ENCODE measurements around the gene IL20RB.
"Not testable (repeated sequence)": the region's sequence is repeated elsewhere in the genome, so short reads cannot be mapped to it uniquely, and the experiment has no call there.

IL20RB gene

GRCh38 chr3:136987398-136987980 is 29.7 kb downstream of the IL20RB start:
- DNase-seq (ENCODE audit: low read depth) = not testable (repeated sequence)

- DNase-seq (ENCODE audit: low read depth) = no peak
These were observed 30.9 kb downstream of the IL20RB start for GRCh38 chr3:136988651-136989050.

GRCh38 chr3:136989781-136990524 is 32.2 kb downstream of the IL20RB start:
- DNase-seq (ENCODE audit: low read depth) = no peak

GRCh38 chr3:136990826-136991225 is 33.0 kb downstream of the IL20RB start:
- DNase-seq (ENCODE audit: low read depth) = no peak

GRCh38 chr3:136992115-136992514 is 34.3 kb downstream of the IL20RB start:
- no peak for DNase-seq (ENCODE audit: low read depth)

GRCh38 chr3:136994772-136995516 is 37.2 kb downstream of the IL20RB start:
- DNase-seq (ENCODE audit: low read depth) = no peak

- no peak for DNase-seq (ENCODE audit: low read depth)
These were observed 37.9 kb downstream of the IL20RB start for GRCh38 chr3:136995652-136996051.

GRCh38 chr3:137000039-137000438 is 42.3 kb downstream of the IL20RB start:
- no peak for DNase-seq (ENCODE audit: low read depth)

- DNase-seq (ENCODE audit: low read depth) = not testable (repeated sequence)
These were observed 49.6 kb downstream of the IL20RB start for GRCh38 chr3:137007376-137007775.

GRCh38 chr3:137008131-137008530 is 50.3 kb downstream of the IL20RB start:
- DNase-seq (ENCODE audit: low read depth) = no peak

GRCh38 chr3:137008976-137009375 is 51.2 kb downstream of the IL20RB start:
- DNase-seq (ENCODE audit: low read depth) = no peak

- no peak for DNase-seq (ENCODE audit: low read depth)
These were observed 52.4 kb downstream of the IL20RB start for GRCh38 chr3:137010137-137010536.

GRCh38 chr3:137011153-137011552 is 53.4 kb downstream of the IL20RB start:
- DNase-seq (ENCODE audit: low read depth) = no peak

- DNase-seq (ENCODE audit: low read depth) = no peak
These were observed 54.3 kb downstream of the IL20RB start for GRCh38 chr3:137012097-137012501.

- DNase-seq (ENCODE audit: low read depth) = no peak
These were observed 56.3 kb downstream of the IL20RB start for GRCh38 chr3:137013951-137014688.

- DNase-seq (ENCODE audit: low read depth) = not testable (repeated sequence)
These were observed 59.5 kb downstream of the IL20RB start for GRCh38 chr3:137017316-137017715.

- DNase-seq (ENCODE audit: low read depth) = no peak
These were observed 62.5 kb downstream of the IL20RB start for GRCh38 chr3:137020315-137020714.

GRCh38 chr3:137020888-137021287 is 63.1 kb downstream of the IL20RB start:
- DNase-seq (ENCODE audit: low read depth) = no peak

- DNase-seq (ENCODE audit: low read depth) = no peak
These were observed 66.6 kb downstream of the IL20RB start for GRCh38 chr3:137024348-137024747.

- no peak for DNase-seq (ENCODE audit: low read depth)
These were observed 68.9 kb downstream of the IL20RB start for GRCh38 chr3:137026701-137027100.

GRCh38 chr3:137032465-137033120 is 74.8 kb downstream of the IL20RB start:
- DNase-seq (ENCODE audit: low read depth) = no peak

- DNase-seq (ENCODE audit: low read depth) = no peak
These were observed 77.8 kb downstream of the IL20RB start for GRCh38 chr3:137035631-137036030.

Measured in non-pigmented ciliary epithelial cell (primary cell).